ENCODE results near the gene DYSF. TPM values are rescaled to one million over a fixed set of nuclear protein-coding genes. Genes with fewer than 3 reads are reported as not detected.

DYSF gene
- total RNA-seq, 4 donors from 2014 or later: 2.6 to 20.7 (median 12.7) TPM

DNA sequence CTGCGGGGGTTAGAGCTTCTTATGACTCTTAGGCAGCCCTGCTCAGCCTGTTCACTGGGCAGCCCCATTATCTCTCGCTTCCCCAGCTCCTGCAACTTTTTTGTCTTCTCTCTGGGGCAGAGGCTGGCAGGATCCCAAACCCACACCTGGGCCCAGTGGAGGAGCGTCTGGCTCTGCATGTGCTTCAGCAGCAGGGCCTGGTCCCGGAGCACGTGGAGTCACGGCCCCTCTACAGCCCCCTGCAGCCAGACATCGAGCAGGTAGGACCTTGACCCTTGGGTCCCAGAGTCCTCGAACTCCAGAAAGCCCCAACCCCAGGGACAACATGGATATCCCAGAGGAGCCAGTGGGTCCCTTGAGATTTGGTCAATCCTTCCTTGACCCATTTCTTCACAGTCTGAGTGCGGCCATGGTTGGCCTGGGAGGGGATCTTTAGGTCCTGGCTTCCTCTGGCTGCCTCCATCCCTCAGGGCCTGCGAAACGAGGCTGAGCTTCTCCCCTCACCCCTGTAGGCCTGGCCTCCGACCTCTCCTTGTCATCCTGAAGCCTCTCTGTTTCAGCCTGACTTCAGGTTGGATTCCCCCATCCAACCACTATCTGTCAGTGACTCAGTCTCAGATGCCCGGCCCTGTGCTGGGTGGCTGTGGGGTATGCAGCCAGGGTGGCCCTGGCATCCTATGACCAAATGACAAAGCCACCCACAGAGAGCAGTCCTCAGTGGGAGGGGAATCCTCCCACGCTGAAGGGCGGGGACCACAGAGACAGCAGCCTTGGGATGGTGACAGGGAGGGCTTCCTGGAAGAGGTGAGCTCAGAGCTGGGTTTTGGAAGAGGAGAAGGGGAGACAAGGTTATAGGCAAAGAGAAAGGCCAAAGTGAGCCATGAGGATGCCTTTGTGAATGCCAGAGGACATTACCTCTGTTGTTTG, 214.2 kb downstream of the DYSF start:
- Histone ChIP-seq H3K9me3 (no peaks in the 10 kb centered on the region), H3K27ac (no peak overlapping the region), H3K27me3 (no peaks in the 10 kb centered on the region), H3K4me1 (no peaks in the 10 kb centered on the region), H3K36me3 (no peaks in the 10 kb centered on the region), H3K4me3 (no peak overlapping the region)
- TF ChIP-seq, protein P1, sequence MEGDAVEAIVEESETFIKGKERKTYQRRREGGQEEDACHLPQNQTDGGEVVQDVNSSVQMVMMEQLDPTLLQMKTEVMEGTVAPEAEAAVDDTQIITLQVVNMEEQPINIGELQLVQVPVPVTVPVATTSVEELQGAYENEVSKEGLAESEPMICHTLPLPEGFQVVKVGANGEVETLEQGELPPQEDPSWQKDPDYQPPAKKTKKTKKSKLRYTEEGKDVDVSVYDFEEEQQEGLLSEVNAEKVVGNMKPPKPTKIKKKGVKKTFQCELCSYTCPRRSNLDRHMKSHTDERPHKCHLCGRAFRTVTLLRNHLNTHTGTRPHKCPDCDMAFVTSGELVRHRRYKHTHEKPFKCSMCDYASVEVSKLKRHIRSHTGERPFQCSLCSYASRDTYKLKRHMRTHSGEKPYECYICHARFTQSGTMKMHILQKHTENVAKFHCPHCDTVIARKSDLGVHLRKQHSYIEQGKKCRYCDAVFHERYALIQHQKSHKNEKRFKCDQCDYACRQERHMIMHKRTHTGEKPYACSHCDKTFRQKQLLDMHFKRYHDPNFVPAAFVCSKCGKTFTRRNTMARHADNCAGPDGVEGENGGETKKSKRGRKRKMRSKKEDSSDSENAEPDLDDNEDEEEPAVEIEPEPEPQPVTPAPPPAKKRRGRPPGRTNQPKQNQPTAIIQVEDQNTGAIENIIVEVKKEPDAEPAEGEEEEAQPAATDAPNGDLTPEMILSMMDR (IDR thresholded peaks at IDR 0.05): no peak
- no peak for TF ChIP-seq POLR2A (IDR thresholded peaks at IDR 0.05)
- intact Hi-C loops (cut with DNase I; ENCODE audit: low total_unique reads): no loop called here
- DNase-seq: no peak

DNA sequence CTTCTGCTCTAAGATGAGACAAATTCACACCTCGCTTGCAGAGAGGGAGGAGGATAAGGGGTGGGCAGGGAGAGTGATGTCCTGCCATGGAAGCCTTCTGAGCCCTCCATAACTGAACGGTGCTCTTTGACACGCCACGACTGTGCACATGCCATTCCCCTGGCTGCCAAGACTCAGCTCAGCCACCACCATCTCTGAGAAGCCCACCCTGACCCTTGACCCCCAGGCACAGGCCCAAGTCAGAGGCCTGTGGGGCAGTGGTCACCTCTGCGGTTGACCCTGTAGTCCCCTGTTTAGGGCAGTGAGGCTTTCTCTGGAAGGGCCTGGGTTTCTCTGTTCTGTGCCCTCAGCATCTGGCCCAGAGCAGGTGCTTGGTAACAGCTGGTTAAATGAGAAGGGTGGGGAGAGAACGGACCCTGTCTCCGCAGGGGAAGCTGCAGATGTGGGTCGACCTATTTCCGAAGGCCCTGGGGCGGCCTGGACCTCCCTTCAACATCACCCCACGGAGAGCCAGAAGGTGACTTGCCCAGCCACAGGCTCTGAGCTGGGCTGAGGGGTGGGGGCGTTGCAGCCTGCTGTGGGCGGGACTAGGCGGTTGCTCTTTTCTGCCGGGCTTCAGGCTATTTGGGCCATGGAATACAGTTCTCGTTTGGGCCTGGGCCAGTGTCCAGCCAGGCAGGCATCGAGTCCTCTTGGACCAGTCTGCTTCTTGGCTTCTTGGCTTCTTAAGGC, 215.1 kb downstream of the DYSF start:
- TF ChIP-seq POLR2A (IDR thresholded peaks at IDR 0.05): no peak
- TF ChIP-seq, protein P1 (IDR thresholded peaks at IDR 0.05): no peak
- no peak for DNase-seq
- Histone ChIP-seq H3K27me3 (no peaks in the 10 kb centered on the region), H3K36me3 (no peaks in the 10 kb centered on the region), H3K27ac (no peak overlapping the region), H3K9me3 (no peaks in the 10 kb centered on the region), H3K4me3 (no peak overlapping the region), H3K4me1 (no peaks in the 10 kb centered on the region)
- intact Hi-C loops (cut with DNase I; ENCODE audit: low total_unique reads): no loop called here

DNA sequence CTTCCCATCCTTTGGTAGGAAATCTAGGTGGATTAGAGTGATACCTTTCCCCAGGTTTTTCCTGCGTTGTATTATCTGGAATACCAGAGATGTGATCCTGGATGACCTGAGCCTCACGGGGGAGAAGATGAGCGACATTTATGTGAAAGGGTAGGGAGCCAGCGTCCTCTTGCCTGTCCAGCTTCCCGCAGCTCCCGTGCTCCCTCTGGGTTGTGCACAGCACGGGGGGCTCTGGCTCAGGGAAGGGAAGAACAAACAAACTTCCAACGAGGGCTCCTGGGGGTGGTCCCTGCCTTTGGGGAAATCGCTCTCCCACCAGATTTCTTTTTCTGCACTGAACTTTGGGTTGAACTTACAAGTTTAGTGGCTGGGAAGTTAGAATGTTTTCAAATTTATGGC, 215.7 kb downstream of the DYSF start:
- no peaks in the 10 kb centered on the region for H3K4me1 ChIP-seq
- intact Hi-C loops (cut with DNase I; ENCODE audit: low total_unique reads): no loop called here
- H3K9me3 ChIP-seq: no peaks in the 10 kb centered on the region
- no peak for DNase-seq
- H3K27me3 ChIP-seq: no peaks in the 10 kb centered on the region
- H3K27ac ChIP-seq: no peak overlapping the region
- TF ChIP-seq, protein P1 (IDR thresholded peaks at IDR 0.05): no peak
- no peak for TF ChIP-seq POLR2A (IDR thresholded peaks at IDR 0.05)
- H3K4me3 ChIP-seq: no peak overlapping the region
- H3K36me3 ChIP-seq: no peaks in the 10 kb centered on the region

DNA sequence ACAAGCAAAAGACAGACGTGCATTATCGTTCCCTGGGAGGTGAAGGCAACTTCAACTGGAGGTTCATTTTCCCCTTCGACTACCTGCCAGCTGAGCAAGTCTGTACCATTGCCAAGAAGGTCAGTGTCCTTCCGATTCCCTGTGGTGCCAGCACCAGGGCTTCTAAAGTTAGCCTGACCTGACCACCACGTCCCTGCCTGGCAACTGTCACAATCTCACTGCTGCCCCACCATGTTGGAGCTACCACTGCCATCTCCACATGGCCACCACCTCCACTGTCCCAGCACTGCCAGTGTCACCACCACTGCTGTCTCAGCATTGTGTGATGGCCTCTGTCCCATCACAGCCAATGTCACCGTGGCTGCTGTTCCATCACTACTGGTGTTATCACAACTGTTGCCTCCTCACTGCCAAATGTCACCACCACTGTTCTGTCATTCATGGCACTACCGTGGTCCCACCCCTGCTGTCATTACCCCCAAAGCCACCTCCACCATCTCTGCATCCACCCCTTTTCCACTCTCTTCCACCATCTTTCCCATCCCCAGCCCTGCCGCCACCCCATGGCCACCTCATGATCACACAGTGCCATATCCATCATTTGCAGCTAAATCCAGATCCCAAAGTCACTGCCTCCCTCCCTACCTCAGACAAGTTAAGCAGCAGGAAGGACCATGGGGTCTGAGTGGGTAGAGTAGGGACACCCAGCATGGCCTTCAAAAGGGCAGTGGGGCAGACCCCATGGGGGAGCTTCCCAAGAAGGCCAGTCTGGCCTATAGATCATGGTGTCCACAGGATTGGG, 216.5 kb downstream of the DYSF start:
- H3K36me3 ChIP-seq: no peaks in the 10 kb centered on the region
- no peaks in the 10 kb centered on the region for H3K4me1 ChIP-seq
- TF ChIP-seq, protein P1 (IDR thresholded peaks at IDR 0.05): no peak
- TF ChIP-seq POLR2A (IDR thresholded peaks at IDR 0.05): no peak
- no peak for DNase-seq
- H3K4me3 ChIP-seq: no peak overlapping the region
- intact Hi-C loops (cut with DNase I; ENCODE audit: low total_unique reads): no loop called here
- no peaks in the 10 kb centered on the region for H3K27me3 ChIP-seq
- H3K27ac ChIP-seq: no peak overlapping the region
- no peaks in the 10 kb centered on the region for H3K9me3 ChIP-seq
